B cell (primary cell): ENCODE results near the gene ELANE. TPM values are rescaled to one million over a fixed set of nuclear protein-coding genes. Genes with fewer than 3 reads are reported as not detected.

Source experiments
- ATAC-seq: fragments of 200-7000 bp; cut with Tn5 transposase; one replicate; pipeline ENCODE4 v1.10.0; 2021; ENCODE audit warnings: low read depth, mild to moderate bottlenecking, moderate number of reproducible peaks, moderate library complexity
- CTCF ChIA-PET: fragments of 350-600 bp; sonication (Branson Sonifier 250); formaldehyde crosslinking; loops from one replicate; lab custom pipeline; 2021; ENCODE audit warnings: antibody characterized with exemption, inconsistent platforms; lab: Charles Lee
- POLR2A ChIA-PET: fragments of 350-600 bp; sonication (Branson Sonifier 250); formaldehyde crosslinking; loops from one replicate; lab custom pipeline; 2021; ENCODE audit warnings: antibody characterized with exemption; lab: Charles Lee
- DNase-seq: peaks from one replicate; pipeline ENCODE4 v3.0.0; 2013
- H2AFZ ChIP-seq: 2 replicates; pipeline ENCODE4 v1.6.1; 2012; ENCODE audit warnings: mild to moderate bottlenecking, low read depth, low read length; ENCODE audit not compliant: insufficient read depth, poor library complexity, severe bottlenecking
- H3K27ac ChIP-seq, 2 donors: 1 replicate in 1 of 2; 2 replicates in 1 of 2; pipeline ENCODE4 v1.5.1; 2012 to 2013; ENCODE audit warnings: low read length in 2 of 2, mild to moderate bottlenecking in 2 of 2, moderate library complexity in 1 of 2
- H3K27me3 ChIP-seq, 4 experiments: fragments of 200-600 bp in 1 of 4; sonication (generic) in 1 of 4; replicated peaks in 1 of 4; 1 replicate in 2 of 4; 2 replicates in 2 of 4; pipeline versions ENCODE4 v1.6.1 to v1.7.0; 2013 to 2016; ENCODE audit warnings: low read length in 3 of 4, mild to moderate bottlenecking in 2 of 4, mixed read lengths in 1 of 4, moderate library complexity in 1 of 4; ENCODE audit not compliant: insufficient read depth in 4 of 4, control insufficient read depth in 3 of 4; ENCODE audit errors: control extremely low read depth in 1 of 4
- H3K36me3 ChIP-seq, 2 experiments: replicated peaks in 1 of 2; 1 replicate in 1 of 2; 2 replicates in 1 of 2; pipeline versions ENCODE4 v1.6.1 to v1.7.1; 2013; ENCODE audit warnings: low read length in 1 of 2; ENCODE audit not compliant: insufficient read depth in 2 of 2, control insufficient read depth in 1 of 2; ENCODE audit errors: control extremely low read depth in 1 of 2, extremely low read depth in 1 of 2
- H3K4me1 ChIP-seq, 2 donors: fragments of 200-600 bp in 1 of 2; sonication (generic) in 1 of 2; 1 replicate in 1 of 2; 2 replicates in 1 of 2; pipeline versions ENCODE4 v1.5.1 to v1.6.1; 2013 to 2017; ENCODE audit warnings: low read length in 2 of 2; ENCODE audit not compliant: control insufficient read depth in 2 of 2, insufficient read depth in 2 of 2
- H3K4me2 ChIP-seq: replicated peaks from 2 replicates; pipeline ENCODE3; 2012; ENCODE audit warnings: mild to moderate bottlenecking, low read depth, low read length; ENCODE audit not compliant: poor library complexity, severe bottlenecking
- H3K4me3 ChIP-seq, 5 experiments: fragments of 200-600 bp in 1 of 5; sonication (generic) in 1 of 5; 1 replicate in 3 of 5; 2 replicates in 2 of 5; pipeline versions ENCODE4 v1.5.1 to v1.7.0; 2011 to 2016; ENCODE audit warnings: low read length in 4 of 5, mild to moderate bottlenecking in 4 of 5, low read depth in 2 of 5, control low read depth in 1 of 5, moderate library complexity in 1 of 5; ENCODE audit not compliant: insufficient read depth in 1 of 5; ENCODE audit errors: control extremely low read depth in 1 of 5, extremely low read depth in 1 of 5
- H3K79me2 ChIP-seq: fragments of 200-600 bp; sonication (generic); one replicate; pipeline ENCODE4 v1.6.0; 2016; ENCODE audit warnings: low read length; ENCODE audit not compliant: control insufficient read depth, insufficient read depth
- H3K9ac ChIP-seq: fragments of 200-600 bp; sonication (generic); 2 replicates; pipeline ENCODE4 v1.6.1; 2017; ENCODE audit warnings: mild to moderate bottlenecking, low read length, moderate library complexity
- H3K9me3 ChIP-seq, 3 donors: one replicate each; pipeline versions ENCODE4 v1.6.1 to v1.7.1; 2013; ENCODE audit warnings: low read length in 2 of 3; ENCODE audit not compliant: control insufficient read depth in 2 of 3, insufficient read depth in 1 of 3; ENCODE audit errors: control extremely low read depth in 1 of 3
- H4K20me1 ChIP-seq: 2 replicates; pipeline ENCODE4 v1.6.0; 2012; ENCODE audit warnings: mild to moderate bottlenecking, low read length; ENCODE audit not compliant: insufficient read depth, control insufficient read depth, poor library complexity, severe bottlenecking
- H3K27ac Mint-ChIP-seq: one replicate; pipeline ENCODE4 v1.8.0; 2021; ENCODE audit warnings: mixed read lengths
- H3K27me3 Mint-ChIP-seq: one replicate; pipeline ENCODE4 v1.8.0; 2021; ENCODE audit warnings: mixed read lengths
- H3K4me1 Mint-ChIP-seq: one replicate; pipeline ENCODE4 v1.8.0; 2021; ENCODE audit warnings: mixed read lengths
- H3K4me3 Mint-ChIP-seq: one replicate; pipeline ENCODE4 v1.8.0; 2021; ENCODE audit warnings: mixed read lengths
- H3K9me3 Mint-ChIP-seq: one replicate; pipeline ENCODE4 v1.8.0; 2022; ENCODE audit warnings: mixed read lengths; ENCODE audit not compliant: insufficient read depth
- CTCF ChIP-seq: fragments of 200-600 bp; IDR thresholded peaks from one replicate; pipeline ENCODE4 v1.8.0; 2022; ENCODE audit warnings: antibody characterized with exemption, mild to moderate bottlenecking
- EZH2 ChIP-seq: IDR thresholded peaks from 2 replicates; pipeline ENCODE4 v1.6.1; 2012; ENCODE audit warnings: borderline replicate concordance, low read depth, mild to moderate bottlenecking, moderate library complexity, low read length; ENCODE audit not compliant: insufficient read depth, poor library complexity, severe bottlenecking
- WGBS: methylation state at CpG from one replicate; pipeline ENCODE4 v1.1.5; 2013; ENCODE audit warnings: missing lambda C conversion rate; ENCODE audit not compliant: insufficient coverage; 5-methylcytosine and 5-hydroxymethylcytosine counted together
- intact Hi-C: fragments of 100-400 bp; cut with micrococcal nuclease; formaldehyde crosslinking; loops from one replicate; pipeline ENCODE4 v1.10.0; 2022
- polyA plus RNA-seq: library from polyadenylated mRNA; depleted of rRNA; stranded (reverse); fragments of >200 nt; gene quantifications from 2 replicates; pipeline ENCODE4 v1.2.3, GENCODE V29; 2012
- total RNA-seq, 2 donors: library from RNA; stranded (reverse); fragments of 120-200 nt in 1 of 2; gene quantifications; 1 replicate in 1 of 2; 2 replicates in 1 of 2; pipeline versions ENCODE4 v1.2.3 to v1.2.4, GENCODE V29; 2013 to 2022

ELANE gene
- total and polyA plus RNA-seq, 2 donors (not counting 1 experiment from before 2014, with no cell fraction given): 0.18 TPM; not detected in 1

GRCh38 chr19:881385-882071 lies 29.4 kb downstream of the ELANE start:
- no peaks in the 10 kb centered on the region for H3K27me3 ChIP-seq
- no peaks in the 10 kb centered on the region for H3K27me3 Mint-ChIP-seq
- no peak overlapping the region for H3K27ac ChIP-seq
- 97% methylated on average over 34 of the region's 34 CpGs for WGBS
- no peak overlapping the region for H3K4me3 Mint-ChIP-seq
- no peak overlapping the region for H3K4me2 ChIP-seq
- H3K9ac ChIP-seq: no peak overlapping the region
- POLR2A ChIA-PET: no interaction called here
- H3K4me3 ChIP-seq: no peak overlapping the region
- TF ChIP-seq CTCF (no peak), EZH2 (no peak)
- H2AFZ ChIP-seq: no peak overlapping the region
- DNase-seq (no peak), ATAC-seq (no peak)
- H3K9me3 ChIP-seq: no peaks in the 10 kb centered on the region
- intact Hi-C loops: no loop called here
- H4K20me1 ChIP-seq: peaks cover 49% of the 10 kb centered on the region
- H3K4me1 Mint-ChIP-seq: no peaks in the 10 kb centered on the region
- peaks cover 58% of the 10 kb centered on the region for H3K79me2 ChIP-seq
- H3K4me1 ChIP-seq: no peaks in the 10 kb centered on the region
- CTCF ChIA-PET: interaction anchor here (1.1 to 1.2 kb wide), 2 partner anchors 18 to 39 kb away, joined by 3 read pairs; no protein-coding TSS in a partner anchor
- H3K27ac Mint-ChIP-seq: peak overlapping the region; percentile 6
- H3K9me3 Mint-ChIP-seq: no peaks in the 10 kb centered on the region
- H3K36me3 ChIP-seq: peaks cover 0 to 64% of the 10 kb centered on the region in 2 experiments

DNA sequence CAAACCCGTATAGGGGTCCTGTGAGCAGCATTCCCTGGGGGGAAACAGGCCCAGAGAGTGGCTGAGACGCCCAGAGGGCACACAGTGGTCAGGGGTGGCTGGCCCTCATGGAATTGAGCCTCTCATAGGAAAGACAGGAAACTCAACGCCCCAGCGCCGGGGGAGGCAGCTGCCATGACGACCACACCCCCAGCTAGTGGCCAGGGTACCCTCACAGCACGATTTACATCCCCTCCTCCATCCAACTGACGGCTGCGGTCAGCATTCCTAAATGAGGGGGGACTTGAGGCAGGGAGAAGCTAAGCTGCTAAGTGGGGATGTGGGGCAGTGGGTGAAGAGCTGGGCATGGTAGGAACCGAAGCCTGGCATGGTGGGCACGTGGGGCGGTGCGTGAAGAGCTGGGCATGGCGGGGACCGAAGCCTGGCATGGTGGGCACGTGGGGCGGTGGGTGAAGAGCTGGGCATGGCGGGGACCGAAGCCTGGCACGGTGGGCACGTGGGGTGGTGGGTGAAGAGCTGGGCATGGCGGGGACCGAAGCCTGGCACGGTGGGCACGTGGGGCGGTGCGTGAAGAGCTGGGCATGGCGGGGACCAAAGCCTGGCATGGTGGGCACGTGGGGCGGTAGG lies 30.9 kb downstream of the ELANE start:
- no peaks in the 10 kb centered on the region for H3K9me3 ChIP-seq
- H3K4me3 Mint-ChIP-seq: no peak overlapping the region
- ChIA-PET CTCF (interaction anchor here (0.8 to 1.2 kb wide), 2 partner anchors 37 to 99 kb away, joined by 3 read pairs; no protein-coding TSS in a partner anchor), POLR2A (interaction anchor here (0.7 kb wide), 1 partner anchor 20 kb away, joined by 6 read pairs; no protein-coding TSS in a partner anchor)
- H3K27me3 ChIP-seq: no peaks in the 10 kb centered on the region
- intact Hi-C loops: no loop called here
- peaks cover 51% of the 10 kb centered on the region for H4K20me1 ChIP-seq
- DNase-seq (no peak), ATAC-seq (no peak)
- no peak overlapping the region for H2AFZ ChIP-seq
- H3K27ac ChIP-seq: no peak overlapping the region
- no peaks in the 10 kb centered on the region for H3K9me3 Mint-ChIP-seq
- H3K4me1 Mint-ChIP-seq: no peaks in the 10 kb centered on the region
- WGBS: 92% methylated on average over 8 of the region's 30 CpGs
- H3K36me3 ChIP-seq: peaks cover 0 to 71% of the 10 kb centered on the region in 2 experiments
- no peaks in the 10 kb centered on the region for H3K27me3 Mint-ChIP-seq
- H3K27ac Mint-ChIP-seq: no peak overlapping the region
- H3K9ac ChIP-seq: no peak overlapping the region
- no peak overlapping the region for H3K4me2 ChIP-seq
- peaks cover 0 to 6% of the 10 kb centered on the region in 2 donors for H3K4me1 ChIP-seq
- peaks cover 58% of the 10 kb centered on the region for H3K79me2 ChIP-seq
- no peak for TF ChIP-seq EZH2
- TF ChIP-seq CTCF: no peak
- no peak overlapping the region for H3K4me3 ChIP-seq
